Stimulated activated CD4-positive, alpha-beta T cell treated with anti-CD3 and anti-CD28 coated beads, Interleukin-15, amount 100 ng/mL, for 1 hour (primary cell): ENCODE measurements around the gene HSPB7.
"Not testable (repeated sequence)": the region's sequence is repeated elsewhere in the genome, so short reads cannot be mapped to it uniquely, and the experiment has no call there.

Experiments used
- DNase-seq, 2 donors: peaks; one replicate each; pipeline ENCODE4 v3.0.0-alpha.2; 2020; ENCODE audit warnings: low read depth in 1 of 2, low spot score in 1 of 2

HSPB7 gene

DNA sequence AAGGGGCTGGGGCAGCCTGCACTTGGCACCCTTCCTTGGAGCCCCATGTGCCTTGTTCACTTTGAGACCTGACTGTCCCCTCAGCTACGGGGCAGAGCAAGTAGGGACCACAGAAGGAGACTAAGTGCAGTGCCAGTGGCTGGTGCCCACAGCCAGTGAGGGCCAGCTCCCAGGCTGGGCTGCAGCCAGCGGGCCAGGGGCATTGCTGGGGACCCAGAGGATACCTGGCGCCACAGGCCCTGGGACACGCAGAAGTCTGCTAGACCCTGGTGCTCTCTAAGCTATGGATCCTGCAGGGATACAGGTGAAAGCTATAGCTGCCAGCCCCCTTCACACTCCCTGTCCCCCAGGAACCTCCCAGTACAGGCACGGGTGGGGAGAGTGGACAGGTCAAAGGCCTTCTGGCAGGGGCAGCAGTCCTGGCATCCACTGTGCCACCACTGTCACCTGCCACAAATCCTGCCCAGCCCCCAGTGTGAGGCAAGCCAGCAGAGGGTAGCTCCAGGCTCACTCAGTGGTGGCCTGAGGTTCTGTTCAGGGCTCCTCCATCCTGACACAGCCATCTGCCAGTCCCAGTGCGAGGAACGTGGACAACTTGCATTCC is 5.3 kb upstream of the HSPB7 start:
- DNase-seq, result no peak

DNA sequence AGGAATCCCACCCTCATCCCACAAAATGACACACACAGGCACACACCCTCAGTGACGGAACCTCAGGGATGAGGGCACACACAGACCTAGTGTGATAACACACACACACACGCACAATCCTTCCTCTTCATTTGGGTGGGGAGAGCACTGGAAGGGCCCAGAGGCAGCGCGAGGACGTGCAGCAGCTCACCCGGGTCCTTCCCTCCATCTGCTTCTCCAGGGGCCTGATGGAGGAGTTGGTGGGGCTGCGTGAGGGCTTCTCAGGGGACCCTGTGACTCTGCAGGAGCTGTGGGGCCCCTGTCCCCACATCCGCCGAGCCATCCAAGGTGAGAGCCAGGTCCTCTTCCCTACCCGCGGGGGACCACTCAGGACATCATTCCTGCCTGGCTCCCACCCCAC is 4.5 kb upstream of the HSPB7 start:
- DNase-seq, result no peak

DNA sequence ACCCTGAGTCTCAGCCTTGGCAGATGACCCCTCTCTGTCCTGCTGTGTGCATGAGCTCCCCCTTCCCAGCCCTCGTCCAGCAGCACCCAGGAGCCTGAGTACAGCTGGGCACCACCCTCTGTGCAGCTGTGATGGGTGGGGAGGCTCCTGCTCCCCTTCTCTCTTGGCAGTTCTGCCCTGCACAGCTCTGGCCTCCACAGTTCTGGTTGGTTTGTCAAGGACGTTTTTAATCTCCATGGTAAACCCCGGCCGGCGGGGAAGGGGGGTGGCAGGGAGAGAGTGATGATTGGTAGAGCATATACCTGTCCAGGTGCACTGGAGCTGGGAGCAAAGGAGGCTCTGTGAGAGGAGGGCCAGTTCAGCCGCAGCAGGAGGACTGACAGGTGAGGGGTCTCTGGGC is 3.8 kb upstream of the HSPB7 start, which contains the start of gene CLCNKA:
CLCNKA (plus strand) TSS at position 356 of the 400 bp plus-strand sequence. CDS start 584 bp downstream, outside the sequence.
- DNase-seq, result no peak

DNA sequence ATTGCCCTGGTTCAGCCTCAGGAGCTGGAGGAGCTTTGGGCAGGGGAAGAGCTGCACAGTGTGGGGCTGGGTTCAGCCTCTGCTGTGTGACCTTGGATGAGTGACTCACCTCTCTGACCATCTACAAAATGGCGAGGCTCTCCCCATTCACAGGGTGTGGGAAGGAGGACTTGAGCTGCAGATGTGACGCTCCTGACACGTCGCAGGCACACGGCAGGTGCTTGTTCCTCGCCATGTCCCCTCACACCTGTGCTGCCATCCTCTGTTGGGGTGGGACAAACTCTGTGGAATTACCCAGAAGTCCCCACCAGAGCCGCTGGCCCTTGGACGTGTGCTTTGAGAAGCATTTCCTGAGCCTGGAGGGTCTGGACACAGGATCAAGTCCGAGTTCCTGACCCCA is 3.0 kb upstream of the HSPB7 start:
- not testable (repeated sequence) for DNase-seq

DNA sequence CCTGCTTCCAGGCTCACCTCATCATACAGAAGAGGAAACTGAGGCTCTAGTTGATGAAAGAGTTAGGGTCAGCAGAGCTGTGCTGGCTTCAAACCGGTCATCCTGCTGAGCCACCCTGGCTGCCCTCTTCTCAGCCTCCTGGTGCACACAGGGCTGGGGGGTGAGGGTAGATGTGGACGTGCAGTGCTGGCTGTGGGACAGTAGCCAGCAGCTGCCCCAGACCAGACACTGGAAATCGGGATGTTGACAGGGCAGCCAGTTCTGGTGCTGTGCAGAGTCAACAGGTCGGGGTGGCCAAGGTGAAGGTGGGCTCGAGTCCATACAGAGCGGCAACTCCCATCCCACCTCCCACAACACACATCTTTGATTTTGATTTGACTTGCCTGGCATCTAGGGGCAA is 2.5 kb upstream of the HSPB7 start:
- DNase-seq, result no peak

DNA sequence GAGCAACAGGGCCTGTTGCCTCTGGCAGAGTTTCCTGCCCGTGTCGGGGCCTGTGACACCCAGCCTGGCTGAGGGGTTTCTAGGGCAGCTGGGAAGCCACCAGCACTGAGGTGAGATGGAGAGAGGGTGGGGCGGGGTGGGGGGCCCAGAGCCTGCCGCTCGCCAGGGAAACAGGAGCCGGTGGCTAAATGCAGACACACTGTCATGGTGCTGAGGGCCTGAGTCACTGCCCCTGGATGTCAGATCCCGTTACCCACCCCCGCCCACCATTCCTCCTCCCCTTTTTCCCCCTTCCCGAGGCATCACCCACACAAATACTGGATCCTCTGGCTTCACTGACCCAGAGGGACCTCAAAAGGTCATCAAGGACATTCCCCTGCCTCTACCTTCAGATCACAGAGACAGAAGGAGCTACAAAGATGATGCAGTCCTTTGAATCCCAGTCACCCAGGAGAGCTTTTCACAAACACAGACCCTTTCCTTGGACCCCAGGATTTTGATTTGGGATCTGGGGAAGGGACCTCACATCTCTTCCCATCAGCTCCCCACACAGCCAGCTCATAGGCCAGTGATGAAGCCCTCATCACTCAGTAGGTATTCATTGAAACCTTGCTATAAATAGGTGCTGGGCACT is 1.9 kb upstream of the HSPB7 start:
- DNase-seq, result no peak

DNA sequence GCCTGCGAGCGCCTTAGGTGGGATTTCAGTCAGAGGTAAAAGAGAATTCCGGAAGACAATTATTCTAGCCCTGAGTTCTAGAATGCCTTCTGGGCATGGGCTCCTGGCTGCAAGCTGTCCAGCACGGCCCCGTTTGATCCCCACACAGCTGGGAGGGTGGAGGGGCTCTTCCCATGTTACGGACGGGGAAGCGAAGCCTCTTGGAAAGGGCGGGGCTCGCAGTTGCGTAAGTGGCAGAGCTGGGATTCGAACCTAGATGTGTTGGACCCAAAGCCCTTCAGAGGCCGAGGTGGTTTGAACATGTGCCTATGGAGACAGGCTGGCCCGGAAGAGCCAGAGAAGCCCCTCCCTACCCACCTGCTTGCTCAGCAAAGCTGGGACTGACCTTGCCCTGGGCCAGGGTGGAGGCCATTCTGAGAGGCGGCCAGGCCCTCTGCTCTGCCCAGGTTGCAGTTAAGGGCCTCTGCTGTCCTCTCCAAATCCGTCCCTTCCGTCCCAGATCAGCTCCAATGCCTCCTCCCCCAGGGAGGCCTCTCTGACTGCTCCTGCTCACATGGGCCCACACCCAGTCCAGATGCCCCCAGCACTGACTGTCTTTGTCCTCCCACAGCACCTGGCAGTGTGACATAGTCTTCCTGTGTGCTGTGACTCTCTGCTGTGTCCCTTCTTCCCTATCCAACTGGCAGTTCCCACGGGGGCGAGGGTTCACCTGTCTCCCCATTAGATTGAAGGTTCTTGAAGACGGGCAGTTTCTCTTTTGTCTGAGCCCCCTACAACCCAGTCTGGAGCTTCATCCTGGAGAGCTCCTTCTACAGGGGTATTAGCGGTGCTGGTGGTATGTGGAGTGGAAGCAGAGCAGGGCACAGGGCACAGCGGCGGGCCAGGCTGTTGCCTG is 1.2 kb upstream of the HSPB7 start:
- DNase-seq, result no peak

DNA sequence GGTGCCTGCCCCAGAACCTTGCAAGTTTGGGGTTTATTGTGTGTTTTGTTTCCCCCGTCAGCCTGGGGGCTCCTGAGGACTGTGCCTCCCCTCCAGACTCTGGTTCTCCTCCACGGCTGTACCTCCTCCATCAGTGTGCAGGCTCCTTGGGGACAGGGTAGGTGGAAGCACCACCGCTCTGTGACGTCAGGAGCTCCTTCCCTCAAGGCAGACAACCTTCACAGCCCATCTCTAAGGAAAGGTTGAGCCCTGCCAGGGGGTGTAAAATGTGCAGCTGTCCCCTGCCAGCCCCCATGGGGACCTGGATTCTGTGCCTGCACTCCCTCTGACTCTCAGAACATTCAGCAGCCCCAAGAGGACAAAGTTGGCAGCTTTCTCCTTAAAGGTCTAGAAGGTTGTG is 465 bp upstream of the HSPB7 start:
- DNase-seq, result no peak

DNA sequence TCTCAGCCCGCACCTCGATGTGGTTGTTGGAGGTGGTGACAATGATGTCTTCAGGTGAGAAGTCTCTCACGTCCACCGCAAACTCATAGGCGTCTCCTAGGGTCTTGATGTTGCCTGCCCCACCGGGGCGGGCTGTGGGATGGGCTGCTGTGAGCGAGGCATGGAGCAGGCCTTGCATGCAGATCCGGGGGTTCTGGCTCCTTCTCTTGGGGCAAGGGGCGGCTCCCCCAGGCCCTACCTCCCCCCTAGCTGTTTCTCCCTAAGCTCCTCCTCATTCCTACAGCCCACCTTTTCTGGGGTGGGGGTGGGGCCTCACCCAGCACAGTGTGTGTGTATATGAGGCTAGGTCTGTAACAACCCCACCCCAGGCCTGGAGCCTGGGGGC is 775 bp downstream of the HSPB7 start:
- DNase-seq, result no peak

DNA sequence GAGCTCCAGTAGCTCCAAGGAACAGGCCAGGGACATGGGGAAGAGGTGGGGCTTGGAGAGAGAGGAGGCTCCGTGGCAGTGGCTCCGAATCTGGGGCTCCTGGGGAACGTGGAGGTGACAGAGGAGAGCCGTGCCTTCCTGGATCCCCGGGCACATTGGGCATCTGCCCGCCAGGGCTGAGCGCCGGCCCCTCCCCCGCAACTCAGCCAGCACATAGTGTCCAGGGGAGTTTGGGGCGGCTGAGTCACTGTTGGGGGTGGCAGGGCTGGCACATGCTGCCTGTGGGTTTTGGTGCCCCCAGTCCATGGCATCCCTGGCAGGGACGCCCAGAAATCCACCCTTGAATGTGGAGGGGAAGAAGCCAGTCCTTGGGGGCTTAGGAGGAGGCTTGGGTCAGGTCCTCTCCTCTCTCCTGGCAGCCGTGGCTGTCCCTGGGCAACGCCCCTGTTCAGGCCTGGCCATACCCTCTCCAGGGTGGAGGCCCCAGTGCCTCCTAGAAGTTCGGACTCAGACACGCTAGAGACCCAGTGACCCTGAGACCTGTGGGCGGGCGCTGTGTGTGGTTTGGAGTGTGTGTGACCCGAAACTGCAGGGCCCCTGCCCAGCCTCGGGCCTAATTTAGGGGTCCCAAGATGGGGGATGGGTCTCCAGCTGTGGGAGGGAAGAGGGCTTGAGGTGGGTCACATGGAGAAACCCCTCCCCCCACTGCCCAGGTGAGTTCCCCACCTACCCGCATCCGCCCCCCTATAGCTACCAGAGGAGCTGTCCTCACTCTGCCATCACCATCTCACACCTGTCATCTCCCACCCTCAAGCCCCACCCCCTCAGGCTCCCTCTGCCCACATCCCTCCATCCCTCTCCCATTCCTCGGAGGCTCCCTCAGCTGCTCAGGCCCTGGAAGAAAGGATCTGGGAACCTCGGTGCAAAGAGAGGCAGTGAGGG is 1.6 kb downstream of the HSPB7 start:
- DNase-seq, result no peak

DNA sequence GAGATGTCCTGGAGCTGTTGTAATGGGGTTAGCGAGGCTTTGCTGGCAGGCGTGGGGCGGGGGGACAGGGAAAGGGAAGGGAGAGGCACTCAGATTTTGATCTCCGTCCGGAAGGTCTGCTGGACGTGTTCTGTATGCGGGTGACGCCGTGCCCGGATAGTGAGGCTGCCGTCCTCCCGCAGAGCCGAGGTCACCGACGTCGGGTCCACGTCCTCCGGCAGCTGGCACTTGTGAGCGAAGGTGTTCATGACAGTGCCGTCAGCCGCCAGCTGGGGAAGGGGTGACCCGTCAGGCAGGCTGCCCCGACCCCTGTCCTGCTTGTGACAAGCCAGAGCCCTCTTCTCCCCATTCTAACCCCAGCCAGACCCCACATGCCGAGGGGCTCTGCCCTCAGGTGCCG is 2.4 kb downstream of the HSPB7 start:
- no peak for DNase-seq

DNA sequence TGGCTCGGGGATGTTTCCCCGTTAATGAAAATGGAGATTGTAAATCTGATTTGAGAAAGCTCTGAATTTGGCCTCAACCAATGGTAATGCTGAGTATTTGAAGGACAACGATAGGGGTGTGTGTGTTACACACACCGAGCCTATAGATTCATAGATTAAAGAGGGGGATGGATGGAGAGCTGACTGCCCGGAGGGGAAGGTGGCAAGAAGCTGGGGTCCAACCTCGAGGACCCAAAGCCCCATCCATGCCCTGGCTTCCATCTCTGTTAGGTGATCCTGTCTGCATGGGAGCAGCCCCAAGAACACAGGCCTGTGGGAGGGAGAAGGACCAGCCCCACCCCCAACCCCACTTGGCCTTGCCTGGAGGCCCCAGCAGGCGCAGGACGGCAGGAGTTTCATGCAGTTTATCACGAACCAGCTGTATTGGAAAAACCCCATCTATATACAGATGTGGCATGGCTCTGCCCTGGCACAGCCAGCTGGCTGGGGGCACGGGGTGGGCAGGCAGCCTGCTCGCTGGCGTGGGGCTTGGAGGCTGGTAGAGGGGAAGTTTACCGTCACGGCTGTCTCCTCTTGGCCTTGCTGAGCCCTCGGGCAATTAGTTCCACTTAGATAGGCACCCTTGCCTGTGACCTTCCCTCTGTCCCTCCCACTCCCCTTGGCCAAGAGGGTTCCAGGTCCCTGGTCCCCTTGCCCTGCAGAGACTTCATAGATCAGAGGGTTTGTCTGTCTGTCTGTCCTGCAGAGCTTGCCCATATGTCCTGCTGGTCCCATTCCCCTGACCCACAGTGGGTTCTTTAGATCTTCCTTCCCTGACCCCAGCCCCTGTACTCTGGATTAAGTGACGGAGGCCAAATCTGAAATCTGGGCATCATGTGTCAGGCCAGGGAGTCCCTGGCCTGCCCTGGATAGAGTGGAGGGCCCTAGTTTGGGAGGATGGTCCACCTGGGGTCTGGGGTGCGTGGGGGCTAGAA is 3.0 kb downstream of the HSPB7 start:
- no peak for DNase-seq

DNA sequence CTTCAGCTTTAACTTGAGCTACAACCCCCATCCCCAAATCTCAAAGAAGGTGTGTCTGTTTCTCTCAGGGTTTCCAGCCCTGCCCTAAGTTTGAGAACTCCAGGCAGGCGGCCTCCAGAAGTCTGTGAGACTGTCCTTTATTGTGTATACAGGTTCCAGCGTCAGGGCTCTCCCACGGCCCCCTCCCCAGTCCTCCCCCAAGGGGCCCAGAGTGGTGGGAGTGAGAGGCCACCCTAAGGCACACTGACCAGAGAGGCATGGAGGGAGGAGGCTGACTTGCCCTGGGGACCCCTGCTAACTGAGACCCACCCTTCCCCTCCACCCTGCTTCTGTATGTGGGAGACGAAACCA is 4.0 kb downstream of the HSPB7 start:
- DNase-seq, result no peak

DNA sequence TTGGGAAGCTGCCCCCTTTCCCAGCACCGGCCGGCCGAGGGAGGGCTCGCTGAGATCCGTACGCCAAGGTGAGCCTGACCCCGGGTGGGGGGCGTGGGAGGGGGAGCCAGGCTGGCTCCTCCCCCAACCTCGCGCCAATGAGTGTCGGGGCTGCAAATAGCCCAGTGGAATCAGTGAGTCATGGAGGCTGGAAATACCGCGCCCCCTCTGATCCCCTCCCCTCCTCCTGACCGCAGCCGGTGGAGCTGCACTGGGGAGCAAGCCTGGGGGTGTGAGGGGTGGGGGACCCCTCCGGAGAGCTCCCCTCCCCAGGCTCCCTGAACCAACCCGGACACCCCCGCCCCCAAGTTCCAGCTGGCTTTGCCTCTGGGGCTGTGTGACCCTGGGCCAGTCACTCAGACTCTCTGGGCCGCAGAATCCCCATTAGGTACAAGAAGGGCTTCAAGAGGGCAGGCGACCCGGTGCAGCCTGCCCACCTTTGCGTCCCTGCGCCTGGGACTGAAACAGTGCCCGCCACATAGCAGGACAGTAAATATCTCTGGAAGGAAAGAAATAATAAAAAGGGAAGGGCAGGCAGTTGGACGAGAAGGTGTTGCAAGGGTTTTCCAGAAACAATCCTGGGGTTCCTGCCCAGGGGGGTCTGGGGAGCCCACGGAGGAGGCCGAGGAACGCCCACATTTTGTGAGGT is 4.5 kb downstream of the HSPB7 start:
- DNase-seq, result peak; percentile 15 to 46

DNA sequence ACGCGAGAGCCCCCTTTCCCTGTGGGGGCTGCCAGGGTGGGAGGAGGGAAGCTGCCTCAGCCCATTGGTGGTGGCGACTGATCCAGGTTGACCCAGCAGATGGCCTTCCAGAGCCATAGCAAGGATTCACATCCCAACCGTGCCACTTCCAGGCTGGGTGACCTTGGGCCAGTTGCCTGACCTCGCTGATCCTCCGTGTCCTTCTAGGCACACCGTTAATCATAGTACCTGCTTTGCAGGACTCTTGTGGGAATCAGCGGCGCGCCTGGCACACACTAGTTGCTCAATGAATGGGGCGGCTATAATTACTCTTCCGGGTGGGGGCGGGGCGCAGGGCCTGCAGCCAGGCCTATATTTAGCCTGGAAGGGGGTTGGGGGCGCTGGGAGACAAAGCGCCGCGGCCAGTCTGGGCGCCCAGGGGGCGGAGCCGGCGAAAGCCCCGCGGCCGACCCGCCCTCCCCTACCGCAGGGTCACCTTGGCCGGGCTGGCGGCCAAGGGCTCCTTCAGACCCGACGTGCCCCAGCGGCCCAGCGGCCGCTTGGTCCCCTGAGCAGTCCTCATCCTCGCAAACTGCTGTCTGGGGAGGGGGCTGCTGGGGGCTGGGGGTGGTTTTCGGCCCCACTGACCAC is 5.1 kb downstream of the HSPB7 start:
- DNase-seq, result peak in 1 of 2 donors; percentile 14

DNA sequence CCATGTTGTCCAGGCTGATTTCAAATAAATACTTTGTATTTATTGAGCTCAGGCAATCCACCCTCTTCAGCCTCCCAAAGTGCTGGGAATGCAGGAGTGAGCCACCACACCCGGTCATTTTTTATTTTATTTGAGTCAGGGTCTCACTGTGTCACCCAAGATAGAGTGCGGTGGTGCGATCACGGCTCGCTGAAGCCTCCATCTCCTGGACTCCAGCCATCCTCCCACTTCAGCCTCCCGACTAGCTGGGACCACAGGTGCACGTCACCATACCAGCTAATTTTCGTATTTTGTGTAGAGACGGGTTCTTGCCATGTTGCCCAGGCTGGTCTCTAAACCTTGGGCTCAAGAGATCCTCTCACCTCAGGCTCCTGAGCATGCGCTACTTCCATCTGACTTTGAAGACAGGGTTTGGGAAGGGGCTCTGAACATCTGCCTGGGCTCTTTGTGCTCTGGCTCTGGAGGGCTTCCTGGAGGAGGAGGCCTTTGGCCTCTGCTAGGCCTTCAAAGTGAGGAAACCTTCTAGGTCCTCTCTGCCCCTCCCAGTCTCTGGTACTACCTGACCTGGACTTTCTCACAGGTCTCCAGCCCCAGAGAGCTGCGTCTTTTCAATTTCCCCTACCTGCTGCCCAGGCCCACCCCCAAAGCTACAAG is 5.8 kb downstream of the HSPB7 start:
- DNase-seq, result no peak

DNA sequence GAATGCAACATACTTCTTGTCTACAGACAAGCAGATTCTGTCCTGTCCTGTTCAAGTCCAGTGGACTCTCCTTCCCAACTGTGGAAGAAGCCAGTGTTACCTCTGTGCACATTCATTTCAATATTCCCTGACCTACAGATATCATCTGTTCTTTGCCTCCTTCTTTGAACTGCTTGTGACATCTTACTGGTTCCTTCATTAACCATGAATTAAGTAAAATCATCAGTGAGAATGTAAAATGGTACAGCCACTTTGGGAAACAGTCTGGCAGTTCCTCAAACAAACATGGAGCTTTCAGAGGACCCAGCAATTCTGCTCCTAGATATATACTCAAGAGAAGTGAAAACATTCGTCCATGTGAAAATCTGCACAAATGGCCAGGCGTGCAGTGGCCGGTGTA is 7.0 kb downstream of the HSPB7 start:
- DNase-seq, result no peak

DNA sequence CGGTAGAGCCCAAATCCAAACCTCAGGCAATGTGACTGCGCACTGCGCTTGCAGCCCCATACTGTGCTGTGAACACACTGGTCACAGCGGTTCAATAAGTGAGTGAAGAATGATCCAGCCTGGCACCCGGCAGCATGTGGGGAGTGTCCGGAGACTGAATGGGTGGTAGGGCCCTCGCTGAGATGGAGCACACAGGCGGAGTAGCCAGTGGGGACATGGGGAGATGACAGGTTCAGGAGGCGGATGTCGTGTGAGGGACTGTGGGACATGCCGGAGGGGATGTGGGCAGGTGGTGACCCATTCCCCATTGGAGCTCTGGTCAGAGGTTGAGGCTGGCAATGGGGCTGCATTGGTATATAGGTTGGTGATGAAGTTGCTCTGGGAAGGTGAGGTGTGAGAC is 8.2 kb downstream of the HSPB7 start:
- no peak for DNase-seq
